Inferior parietal cortex (tissue), 1 donor: ENCODE results near the gene UGGT2.
"Not testable (repeated sequence)": the region's sequence is repeated elsewhere in the genome, so short reads cannot be mapped to it uniquely, and the experiment has no call there.

Experiments
- DNase-seq: peaks from one replicate; pipeline ENCODE4 v3.0.0-alpha.2; 2016; ENCODE audit errors: extremely low spot score

Gene UGGT2

GRCh38 chr13:95902741-95903140 is 150.5 kb downstream of the UGGT2 start:
- peak; percentile 13 for DNase-seq

DNA sequence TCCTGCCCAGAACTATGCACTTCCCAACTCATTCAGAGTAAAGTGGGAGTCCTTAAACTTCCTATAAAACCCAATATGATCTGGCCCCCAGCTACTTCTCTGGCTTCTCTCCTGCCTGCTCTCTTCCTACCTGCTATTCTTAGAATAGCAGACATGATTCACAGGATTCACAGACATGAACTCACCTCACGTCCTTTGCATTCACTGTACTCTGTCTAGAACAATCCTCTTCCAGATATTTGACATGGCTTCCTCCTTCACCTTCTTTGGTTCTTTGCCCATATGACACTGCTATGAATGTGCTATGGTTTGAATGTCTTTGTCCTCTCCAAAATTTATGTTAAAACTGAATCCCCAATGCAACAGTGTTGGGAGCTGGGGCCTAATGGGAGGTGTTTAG is 154.9 kb downstream of the UGGT2 start:
- DNase-seq, result no peak

GRCh38 chr13:95896301-95896700 is 156.9 kb downstream of the UGGT2 start:
- no peak for DNase-seq

DNA sequence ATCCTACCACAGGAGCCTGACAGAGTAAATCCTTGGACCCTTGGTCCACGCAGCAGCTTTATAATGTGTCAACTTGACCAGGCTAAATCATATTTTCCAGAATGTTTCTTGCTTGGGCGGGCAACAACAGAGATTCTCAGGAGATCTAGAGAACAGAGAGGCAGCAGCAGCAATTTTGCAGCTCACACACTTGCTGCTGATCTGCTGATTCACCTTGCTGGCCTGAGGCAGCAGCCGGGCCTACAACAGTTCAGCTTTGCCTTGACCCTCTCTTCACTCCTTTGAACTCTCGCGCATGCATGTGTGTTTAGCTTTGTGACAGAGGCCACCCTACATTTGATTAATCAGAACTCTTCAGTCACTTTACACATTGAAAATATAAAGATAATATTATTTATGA is 159.3 kb downstream of the UGGT2 start:
- no peak for DNase-seq

DNA sequence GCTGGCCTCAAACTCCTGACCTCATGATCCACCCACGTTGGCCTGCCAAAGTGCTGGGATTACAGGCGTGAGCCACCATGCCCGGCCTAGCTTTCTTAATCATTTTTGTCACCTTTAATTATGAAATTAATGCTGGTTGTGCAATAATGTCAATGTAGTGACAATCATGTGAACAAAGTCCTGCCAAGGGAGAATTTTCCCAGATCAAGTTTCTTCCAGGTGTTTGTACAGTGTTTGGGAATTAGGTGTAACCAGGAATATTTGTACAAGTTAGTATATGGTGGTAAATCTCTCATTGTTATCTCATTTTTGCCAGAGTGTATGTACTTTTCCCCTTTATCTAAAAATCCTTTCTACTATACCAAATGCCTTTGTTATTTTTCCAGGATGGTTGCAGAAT is 171.1 kb downstream of the UGGT2 start:
- DNase-seq, result no peak

DNA sequence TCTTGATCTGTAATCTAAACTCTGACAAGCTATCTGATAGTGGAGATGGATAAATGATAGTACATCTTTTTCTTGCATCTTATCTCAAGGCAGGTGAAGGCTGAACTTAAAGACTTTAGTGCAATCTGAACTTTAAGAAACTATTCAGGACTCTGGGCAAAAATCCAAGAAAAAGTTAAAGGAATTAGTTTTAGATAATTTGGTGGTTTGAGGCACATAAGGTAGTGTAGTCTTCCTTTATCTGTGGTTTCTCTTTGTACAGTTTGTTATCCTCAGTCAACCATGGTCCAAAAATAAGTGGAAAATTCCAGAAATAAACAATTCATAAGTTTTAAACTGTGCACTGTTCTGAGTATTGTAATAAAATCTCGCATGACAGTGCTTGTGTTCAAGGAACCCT is 172.9 kb downstream of the UGGT2 start:
- no peak for DNase-seq

DNA sequence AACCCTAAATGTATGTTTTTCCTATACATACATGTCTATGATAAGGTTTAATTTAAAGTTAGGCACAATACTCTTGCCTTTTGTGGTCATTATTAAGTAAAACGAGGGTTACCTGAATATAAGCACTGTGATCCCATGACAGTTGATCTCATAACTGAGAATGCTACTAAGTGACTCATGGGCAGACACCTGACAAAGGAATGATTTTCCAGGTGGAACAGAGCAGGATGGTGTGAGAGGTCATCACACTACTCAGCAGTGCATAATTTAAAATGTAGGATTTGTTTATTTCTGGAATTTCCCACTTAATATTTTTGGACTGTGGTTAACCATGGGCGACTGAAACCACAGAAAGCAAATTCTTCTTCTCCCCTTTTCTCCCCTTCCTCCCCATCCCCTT is 178.9 kb downstream of the UGGT2 start:
- DNase-seq, result no peak

DNA sequence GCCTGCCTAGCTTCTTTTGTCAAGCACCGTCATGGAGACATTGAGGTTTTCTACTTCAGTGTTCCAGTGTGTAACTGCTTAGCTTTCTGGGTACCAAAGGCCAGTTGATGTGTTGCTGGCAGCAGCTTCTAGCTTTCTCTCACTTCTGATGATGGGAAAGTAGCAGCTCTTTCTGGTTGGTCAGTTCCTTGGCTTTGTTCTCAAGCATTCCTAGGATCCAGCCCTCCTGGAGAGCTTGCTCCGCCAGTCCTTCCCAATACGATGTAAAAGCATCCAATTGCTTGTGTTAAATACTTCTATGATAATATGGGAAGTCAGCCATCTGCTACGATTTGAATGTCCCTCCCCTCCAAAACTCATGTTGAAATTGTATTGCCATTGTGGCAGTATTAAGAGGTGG is 182.8 kb downstream of the UGGT2 start:
- no peak for DNase-seq

DNA sequence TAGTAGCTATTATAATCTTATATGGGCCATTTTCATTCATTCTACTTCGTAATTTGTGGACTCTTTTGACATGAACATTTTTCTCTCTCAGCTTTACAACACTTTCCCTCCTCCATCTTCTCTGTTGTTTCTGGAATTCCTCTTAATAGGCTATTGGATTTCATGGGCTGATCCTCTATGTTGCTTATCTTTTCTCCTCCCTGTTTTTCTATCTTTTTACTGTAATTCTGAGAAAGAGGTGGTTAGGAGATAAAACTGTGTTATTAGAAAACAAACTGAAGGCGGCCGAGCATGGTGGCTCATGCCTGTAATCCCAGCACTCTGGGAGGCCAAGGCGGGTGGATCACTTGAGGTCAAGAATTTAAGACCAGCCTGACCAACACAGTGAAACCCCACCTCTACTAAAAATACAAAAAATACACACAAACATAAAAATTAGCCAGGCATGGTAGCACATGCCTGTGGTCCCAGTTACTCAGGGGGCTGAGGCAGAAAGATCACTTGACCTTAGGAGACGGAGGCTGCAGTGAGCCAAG is 188.1 kb downstream of the UGGT2 start:
- no peak for DNase-seq

GRCh38 chr13:95862408-95862807 is 190.8 kb downstream of the UGGT2 start:
- DNase-seq, result no peak

GRCh38 chr13:95861296-95861695 is 191.9 kb downstream of the UGGT2 start:
- DNase-seq, result no peak

- DNase-seq, result no peak
Observed at GRCh38 chr13:95858286-95859075, 194.7 kb downstream of the UGGT2 start.

DNA sequence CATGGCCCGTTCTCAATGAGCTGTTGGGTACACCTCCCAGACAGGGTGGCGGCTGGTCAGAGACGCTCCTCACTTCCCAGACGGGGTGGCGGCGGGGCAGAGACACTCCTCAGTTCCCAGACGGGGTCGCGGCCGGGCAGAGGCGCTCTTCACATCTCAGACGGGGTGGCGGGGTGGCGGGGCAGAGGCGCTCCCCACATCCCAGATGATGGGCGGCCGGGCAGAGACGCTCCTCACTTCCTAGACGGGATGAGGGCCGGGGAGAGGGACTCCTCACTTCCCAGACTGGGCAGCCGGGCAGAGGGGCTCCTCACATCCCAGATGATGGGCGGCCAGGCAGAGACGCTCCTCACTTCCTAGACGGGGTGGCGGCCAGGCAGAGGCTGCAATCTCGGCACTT is 207.5 kb downstream of the UGGT2 start:
- DNase-seq, result not testable (repeated sequence)

- DNase-seq, result no peak
Observed at GRCh38 chr13:95842898-95843297, 210.3 kb downstream of the UGGT2 start.

GRCh38 chr13:95841894-95842293 is 211.3 kb downstream of the UGGT2 start:
- DNase-seq, result no peak

GRCh38 chr13:95834134-95834765 is 219.0 kb downstream of the UGGT2 start:
- DNase-seq, result peak; percentile 86

- DNase-seq, result no peak
Observed at GRCh38 chr13:95833719-95834118, 219.5 kb downstream of the UGGT2 start.

DNA sequence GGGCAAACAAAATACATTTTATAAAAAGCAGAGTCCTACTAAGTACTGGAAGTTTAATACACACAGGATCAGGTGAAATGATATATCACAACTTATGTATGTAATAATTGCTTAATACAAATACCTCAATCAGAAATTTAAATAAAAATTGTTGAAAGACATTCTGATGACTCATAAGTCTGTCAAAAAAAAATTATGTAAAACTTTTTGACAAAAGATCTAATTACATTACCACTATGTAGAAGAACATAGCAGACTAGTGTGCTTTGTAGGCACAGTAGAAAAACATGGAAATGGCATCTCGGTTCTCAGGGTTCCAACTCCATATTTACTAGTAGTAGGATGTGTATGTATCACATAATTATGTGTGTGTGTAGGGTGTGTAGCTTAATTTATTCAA is 220.1 kb downstream of the UGGT2 start:
- DNase-seq, result no peak

DNA sequence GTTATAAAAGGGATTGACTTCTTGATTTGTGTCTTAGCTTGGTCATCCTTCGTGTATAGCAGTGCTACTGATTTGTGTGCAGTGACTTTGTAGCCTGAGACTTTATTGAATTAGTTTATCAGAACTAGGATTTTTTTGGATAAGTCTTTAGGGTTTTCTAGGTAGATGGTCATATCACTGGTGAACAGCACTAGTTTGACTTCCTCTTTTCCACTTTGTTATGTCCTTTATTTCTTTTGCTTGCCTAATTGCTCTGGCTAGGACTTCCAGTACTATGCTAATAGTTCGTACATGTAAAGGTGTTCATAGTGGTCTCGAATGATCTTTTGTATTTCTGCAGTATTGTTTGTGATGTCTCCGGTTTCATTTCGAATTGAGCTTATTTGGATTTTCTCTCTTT is 230.9 kb downstream of the UGGT2 start:
- DNase-seq, result no peak

- no peak for DNase-seq
Observed at GRCh38 chr13:95814495-95814894, 238.7 kb downstream of the UGGT2 start.

GRCh38 chr13:95813139-95813538 is 240.1 kb downstream of the UGGT2 start:
- no peak for DNase-seq

DNA sequence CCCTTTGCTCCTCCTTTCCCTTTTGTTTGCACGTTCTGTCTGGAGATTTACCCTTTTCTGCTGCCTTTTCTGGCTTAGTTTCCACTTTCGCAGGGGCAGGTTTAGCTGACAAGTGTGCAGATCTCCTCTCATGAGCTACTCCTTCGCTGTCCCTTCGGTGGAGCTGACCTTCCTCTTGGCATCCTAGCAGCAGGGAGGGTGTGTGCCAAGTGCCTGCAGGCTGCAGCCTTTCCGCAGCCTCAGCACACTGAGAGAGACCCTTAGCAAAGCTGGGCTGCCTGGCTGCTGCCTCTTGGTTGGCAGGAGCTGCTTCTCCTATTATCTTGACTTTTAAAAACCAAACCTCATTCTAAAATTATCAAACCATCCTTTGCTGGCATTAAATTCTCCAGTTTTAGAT is 243.8 kb downstream of the UGGT2 start:
- DNase-seq, result no peak

GRCh38 chr13:95805921-95806320 is 247.3 kb downstream of the UGGT2 start:
- no peak for DNase-seq
